Spleen (tissue), 7 donors: ENCODE results near the gene SPATS2L.

ENCODE experiments used
- POLR2A ChIP-seq, 3 donors: fragments of 450-650 bp; IDR thresholded peaks; one replicate each; pipeline ENCODE4 v1.5.1; 2017; ENCODE audit warnings: antibody characterized with exemption in 3 of 3, mild to moderate bottlenecking in 1 of 3
- POLR2AphosphoS5 ChIP-seq, 3 donors: sonication (generic); formaldehyde crosslinking; IDR thresholded peaks; one replicate each; pipeline ENCODE4 v1.5.1; 2017; ENCODE audit warnings: antibody characterized with exemption in 3 of 3
- TF ChIP-seq, protein P1 (sequence below), 11 experiments: fragments of 200-600 bp in 7 of 11; fragments of 450-650 bp in 4 of 11; sonication (generic) in 4 of 11; IDR thresholded peaks in 8 of 11; conservative IDR thresholded peaks in 3 of 11; 1 replicate in 7 of 11; 2 replicates in 4 of 11; pipeline versions ENCODE4 v1.4.0 to v1.8.0; 2016 to 2021; ENCODE audit warnings: antibody characterized with exemption in 11 of 11, inconsistent platforms in 4 of 11, mild to moderate bottlenecking in 1 of 11
- donor health status: DM: no; HTN: no; CAD: no; lungs with moderate emphysema.
- donor health status: DM: no; HTN: no; CAD: no.
- donor health status: DM: no; HTN: no; CAD: no.

DNA sequence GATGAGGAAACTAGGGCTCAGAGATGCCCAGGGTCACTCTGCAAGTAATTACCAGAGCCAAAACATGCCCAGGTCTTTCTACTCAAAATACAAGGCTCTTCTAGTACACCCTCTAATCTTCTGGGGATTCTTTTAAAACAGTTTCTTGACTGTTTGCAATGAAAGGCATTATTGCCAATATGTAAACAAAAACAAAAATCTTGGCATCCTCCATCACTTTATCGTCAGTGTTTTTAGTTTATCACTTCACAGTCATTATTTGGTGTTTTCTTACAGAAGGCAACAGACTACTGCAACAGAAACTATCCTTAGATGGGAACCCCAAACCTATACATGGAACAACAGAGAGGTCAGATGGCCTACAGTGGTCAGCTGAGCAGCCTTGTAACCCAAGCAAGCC is 132.4 kb downstream of the SPATS2L start:
- TF ChIP-seq, protein P1, sequence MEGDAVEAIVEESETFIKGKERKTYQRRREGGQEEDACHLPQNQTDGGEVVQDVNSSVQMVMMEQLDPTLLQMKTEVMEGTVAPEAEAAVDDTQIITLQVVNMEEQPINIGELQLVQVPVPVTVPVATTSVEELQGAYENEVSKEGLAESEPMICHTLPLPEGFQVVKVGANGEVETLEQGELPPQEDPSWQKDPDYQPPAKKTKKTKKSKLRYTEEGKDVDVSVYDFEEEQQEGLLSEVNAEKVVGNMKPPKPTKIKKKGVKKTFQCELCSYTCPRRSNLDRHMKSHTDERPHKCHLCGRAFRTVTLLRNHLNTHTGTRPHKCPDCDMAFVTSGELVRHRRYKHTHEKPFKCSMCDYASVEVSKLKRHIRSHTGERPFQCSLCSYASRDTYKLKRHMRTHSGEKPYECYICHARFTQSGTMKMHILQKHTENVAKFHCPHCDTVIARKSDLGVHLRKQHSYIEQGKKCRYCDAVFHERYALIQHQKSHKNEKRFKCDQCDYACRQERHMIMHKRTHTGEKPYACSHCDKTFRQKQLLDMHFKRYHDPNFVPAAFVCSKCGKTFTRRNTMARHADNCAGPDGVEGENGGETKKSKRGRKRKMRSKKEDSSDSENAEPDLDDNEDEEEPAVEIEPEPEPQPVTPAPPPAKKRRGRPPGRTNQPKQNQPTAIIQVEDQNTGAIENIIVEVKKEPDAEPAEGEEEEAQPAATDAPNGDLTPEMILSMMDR (IDR thresholded peaks at IDR 0.05 in 8 of 11, conservative IDR thresholded peaks at IDR 0.05 in 3 of 11), result no peak
- TF ChIP-seq POLR2A (IDR thresholded peaks at IDR 0.05) (no peak), POLR2AphosphoS5 (IDR thresholded peaks at IDR 0.05) (no peak)
